Neural progenitor cell (in vitro differentiated cells): ENCODE measurements around the gene PSMB4. TPM values are rescaled to one million over a fixed set of nuclear protein-coding genes. Genes with fewer than 3 reads are reported as not detected.

Experiments
- DNase-seq: peaks from one replicate; pipeline ENCODE4 v3.0.0-alpha.2; 2016; ENCODE audit warnings: low spot score
- H2AFZ ChIP-seq: fragments of 200-600 bp; sonication (generic); replicated peaks from 2 replicates; pipeline ENCODE4 v1.6.1; 2016; ENCODE audit warnings: antibody characterized with exemption
- H3F3A ChIP-seq: fragments of 200-600 bp; sonication (generic); 2 replicates; pipeline ENCODE4 v1.6.1; 2016; ENCODE audit warnings: antibody characterized with exemption, low read depth
- H3K27ac ChIP-seq: fragments of 200-600 bp; sonication (generic); 2 replicates; pipeline ENCODE4 v1.5.1; 2016; ENCODE audit warnings: mild to moderate bottlenecking
- H3K27me3 ChIP-seq: fragments of 200-600 bp; sonication (generic); 2 replicates; pipeline ENCODE4 v1.6.1; 2016; ENCODE audit warnings: mild to moderate bottlenecking, moderate library complexity
- H3K36me3 ChIP-seq: fragments of 200-600 bp; sonication (generic); 2 replicates; pipeline ENCODE4 v1.5.1; 2016
- H3K4me1 ChIP-seq: fragments of 200-600 bp; sonication (generic); 2 replicates; pipeline ENCODE4 v1.6.1; 2016; ENCODE audit warnings: mixed run types
- H3K4me2 ChIP-seq: fragments of 200-600 bp; sonication (generic); 2 replicates; pipeline ENCODE4 v1.6.1; 2016
- H3K4me3 ChIP-seq: fragments of 200-600 bp; sonication (generic); 2 replicates; pipeline ENCODE4 v1.5.1; 2016
- H3K79me2 ChIP-seq: fragments of 200-600 bp; sonication (generic); 2 replicates; pipeline ENCODE4 v1.6.1; 2016; ENCODE audit warnings: low read depth
- H3K9ac ChIP-seq: fragments of 200-600 bp; sonication (generic); 2 replicates; pipeline ENCODE4 v1.6.1; 2016
- H3K9me3 ChIP-seq: fragments of 200-600 bp; sonication (generic); 2 replicates; pipeline ENCODE4 v1.5.1; 2016; ENCODE audit warnings: low read depth
- H4K20me1 ChIP-seq: fragments of 200-600 bp; sonication (generic); 2 replicates; pipeline ENCODE4 v1.6.1; 2016; ENCODE audit warnings: low read depth
- H3K27ac Mint-ChIP-seq: 3 replicates; pipeline ENCODE4 v1.8.0; 2021; ENCODE audit warnings: mixed read lengths
- H3K27me3 Mint-ChIP-seq: 2 replicates; pipeline ENCODE4 v1.8.0; 2022; ENCODE audit warnings: low read depth, mild to moderate bottlenecking, inconsistent platforms, moderate library complexity, mixed read lengths; ENCODE audit not compliant: insufficient read depth
- H3K36me3 Mint-ChIP-seq: 3 replicates; pipeline ENCODE4 v1.8.0; 2021; ENCODE audit warnings: mixed read lengths
- H3K4me1 Mint-ChIP-seq: 3 replicates; pipeline ENCODE4 v1.8.0; 2021; ENCODE audit warnings: mixed read lengths
- H3K4me3 Mint-ChIP-seq: 3 replicates; pipeline ENCODE4 v1.8.0; 2021; ENCODE audit warnings: mild to moderate bottlenecking, moderate library complexity, mixed read lengths
- H3K9me3 Mint-ChIP-seq: 3 replicates; pipeline ENCODE4 v1.8.0; 2020; ENCODE audit warnings: mixed read lengths
- EZH2 ChIP-seq: fragments of 200-600 bp; sonication (generic); IDR thresholded peaks from 2 replicates; pipeline ENCODE4 v1.6.1; 2017; ENCODE audit warnings: antibody characterized with exemption, mild to moderate bottlenecking, moderate library complexity
- EZH2phosphoT487 ChIP-seq: fragments of 200-600 bp; sonication (generic); IDR thresholded peaks from 2 replicates; pipeline ENCODE4 v1.6.1; 2017; ENCODE audit warnings: antibody characterized with exemption
- small RNA-seq: library from RNA; depleted of rRNA; stranded (forward); fragments of <200 nt; gene quantifications from one replicate; pipeline ENCODE3, GENCODE V24; 2015
- total RNA-seq: library from RNA; depleted of rRNA; stranded (reverse); fragments of >200 nt; gene quantifications from 2 replicates; pipeline ENCODE4 v1.2.3, GENCODE V29; 2015; ENCODE audit warnings: low replicate concordance
- TF ChIP-seq, protein P1 (sequence below): fragments of 200-600 bp; sonication (generic); IDR thresholded peaks from 2 replicates; pipeline ENCODE4 v1.5.1; 2017; ENCODE audit warnings: antibody characterized with exemption, mild to moderate bottlenecking

PSMB4 gene
- total RNA-seq, 1 donor from 2014 or later: 267 TPM

DNA sequence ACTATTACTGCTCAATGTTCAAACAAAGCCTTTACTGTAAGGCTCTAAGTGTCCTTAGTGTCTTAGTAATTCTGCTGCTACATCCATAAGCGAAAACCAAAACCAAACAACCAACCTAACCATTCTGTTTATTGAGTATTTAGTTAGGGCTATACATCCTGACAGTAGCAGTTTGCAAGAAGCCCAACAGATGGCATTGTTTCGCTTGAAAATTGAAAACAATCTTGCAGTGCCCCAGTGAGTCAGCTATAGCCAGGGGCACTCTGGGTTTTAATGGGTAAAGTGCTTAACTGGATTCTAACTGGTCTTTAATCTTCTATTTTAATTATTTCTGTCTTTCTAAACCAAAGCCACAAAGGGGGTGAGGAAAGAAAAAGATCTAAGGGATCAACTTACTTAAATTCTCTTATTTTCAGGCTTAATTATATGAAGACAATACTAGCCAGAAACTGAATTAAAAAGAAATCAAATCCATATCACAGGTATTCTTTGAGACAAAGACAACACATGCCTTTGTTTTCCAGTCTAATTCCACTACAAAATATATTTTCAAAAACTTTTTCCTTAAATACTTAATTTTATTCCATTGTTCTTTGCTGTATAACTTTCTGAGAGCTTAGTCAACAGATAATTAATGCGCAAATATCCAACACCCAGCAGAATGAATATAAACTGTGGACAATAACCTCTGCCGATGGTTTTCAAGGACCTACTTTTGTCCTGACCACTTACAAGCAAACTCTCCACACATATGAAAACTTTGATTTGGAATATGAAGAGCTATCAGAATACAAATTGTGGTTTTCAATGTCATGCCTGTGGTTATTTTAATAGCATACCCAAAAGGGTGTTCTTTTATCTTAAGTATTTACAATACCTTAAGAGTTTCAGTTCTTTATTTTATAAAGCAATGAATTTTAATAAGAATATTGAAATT lies 44.7 kb downstream of the PSMB4 start:
- no peak overlapping the region for H2AFZ ChIP-seq
- H3K4me2 ChIP-seq: no peak overlapping the region
- no peak overlapping the region for H3K4me3 ChIP-seq
- Mint-ChIP-seq H3K27me3 (no peaks in the 10 kb centered on the region), H3K4me3 (no peak overlapping the region), H3K9me3 (no peaks in the 10 kb centered on the region), H3K27ac (no peak overlapping the region), H3K4me1 (peaks cover 9% of the 10 kb centered on the region), H3K36me3 (peaks cover 12% of the 10 kb centered on the region)
- peaks cover 47% of the 10 kb centered on the region for H3F3A ChIP-seq
- no peak overlapping the region for H3K9ac ChIP-seq
- H3K27me3 ChIP-seq: no peaks in the 10 kb centered on the region
- no peaks in the 10 kb centered on the region for H3K4me1 ChIP-seq
- H3K9me3 ChIP-seq: no peaks in the 10 kb centered on the region
- H3K36me3 ChIP-seq: peaks cover 8% of the 10 kb centered on the region
- H3K27ac ChIP-seq: peak overlapping the region; percentile 53
- peaks cover 99% of the 10 kb centered on the region for H4K20me1 ChIP-seq
- DNase-seq: peak; percentile 69
- peaks cover 100% of the 10 kb centered on the region for H3K79me2 ChIP-seq
- TF ChIP-seq EZH2: no peak
- TF ChIP-seq, protein P1, sequence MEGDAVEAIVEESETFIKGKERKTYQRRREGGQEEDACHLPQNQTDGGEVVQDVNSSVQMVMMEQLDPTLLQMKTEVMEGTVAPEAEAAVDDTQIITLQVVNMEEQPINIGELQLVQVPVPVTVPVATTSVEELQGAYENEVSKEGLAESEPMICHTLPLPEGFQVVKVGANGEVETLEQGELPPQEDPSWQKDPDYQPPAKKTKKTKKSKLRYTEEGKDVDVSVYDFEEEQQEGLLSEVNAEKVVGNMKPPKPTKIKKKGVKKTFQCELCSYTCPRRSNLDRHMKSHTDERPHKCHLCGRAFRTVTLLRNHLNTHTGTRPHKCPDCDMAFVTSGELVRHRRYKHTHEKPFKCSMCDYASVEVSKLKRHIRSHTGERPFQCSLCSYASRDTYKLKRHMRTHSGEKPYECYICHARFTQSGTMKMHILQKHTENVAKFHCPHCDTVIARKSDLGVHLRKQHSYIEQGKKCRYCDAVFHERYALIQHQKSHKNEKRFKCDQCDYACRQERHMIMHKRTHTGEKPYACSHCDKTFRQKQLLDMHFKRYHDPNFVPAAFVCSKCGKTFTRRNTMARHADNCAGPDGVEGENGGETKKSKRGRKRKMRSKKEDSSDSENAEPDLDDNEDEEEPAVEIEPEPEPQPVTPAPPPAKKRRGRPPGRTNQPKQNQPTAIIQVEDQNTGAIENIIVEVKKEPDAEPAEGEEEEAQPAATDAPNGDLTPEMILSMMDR: peak; percentile 70

DNA sequence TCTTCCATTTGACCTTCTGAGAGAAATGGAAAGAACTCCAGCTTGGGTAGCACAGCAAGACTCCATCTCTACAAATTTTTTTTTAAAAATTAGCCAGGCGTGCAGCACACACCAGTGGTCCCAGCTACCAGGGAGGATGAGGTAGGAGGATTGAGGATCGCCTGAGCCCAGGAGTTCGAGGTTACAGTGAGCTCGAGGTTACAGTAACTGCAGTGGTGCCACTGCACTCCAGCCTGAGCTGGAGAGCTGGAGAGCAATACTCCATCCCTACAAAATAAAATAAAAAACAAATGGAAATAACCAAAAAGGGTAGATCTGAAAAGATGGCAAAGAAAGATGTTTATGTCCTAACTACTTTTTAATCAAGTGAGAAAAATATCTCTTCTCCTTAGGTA lies 45.4 kb downstream of the PSMB4 start:
- peaks cover 15% of the 10 kb centered on the region for H3K36me3 Mint-ChIP-seq
- Histone ChIP-seq H2AFZ (no peak overlapping the region), H3F3A (peaks cover 46% of the 10 kb centered on the region), H3K4me3 (no peak overlapping the region), H3K4me2 (no peak overlapping the region), H3K36me3 (peaks cover 3% of the 10 kb centered on the region), H3K79me2 (peaks cover 100% of the 10 kb centered on the region), H3K27me3 (no peaks in the 10 kb centered on the region), H3K4me1 (no peaks in the 10 kb centered on the region), H3K9ac (no peak overlapping the region), H3K27ac (peak overlapping the region; percentile 53), H4K20me1 (peaks cover 99% of the 10 kb centered on the region), H3K9me3 (no peaks in the 10 kb centered on the region)
- no peaks in the 10 kb centered on the region for H3K27me3 Mint-ChIP-seq
- no peak overlapping the region for H3K4me3 Mint-ChIP-seq
- H3K27ac Mint-ChIP-seq: peak overlapping the region; percentile 81
- peaks cover 2% of the 10 kb centered on the region for H3K9me3 Mint-ChIP-seq
- TF ChIP-seq EZH2phosphoT487 (no peak), EZH2 (no peak)
- TF ChIP-seq, protein P1: no peak
- peaks cover 9% of the 10 kb centered on the region for H3K4me1 Mint-ChIP-seq
- DNase-seq: no peak

DNA sequence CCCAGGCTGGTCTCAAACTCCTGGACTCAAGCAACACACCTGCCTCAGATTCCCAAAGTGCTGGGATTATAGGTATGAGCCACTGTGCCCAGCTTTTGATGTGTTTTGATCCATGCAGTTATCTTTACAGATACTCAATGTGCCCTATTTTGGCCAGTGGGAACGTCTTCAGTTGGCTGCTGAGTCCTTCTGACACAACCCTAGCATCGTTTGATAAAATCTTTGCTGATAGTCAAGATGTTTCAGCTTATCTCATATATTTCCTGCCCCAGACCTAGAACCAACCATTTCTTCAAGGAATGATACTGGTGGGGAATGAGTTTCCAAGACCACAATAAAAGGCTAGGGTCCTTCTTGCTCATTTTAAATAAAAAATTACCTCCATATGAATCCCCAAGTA lies 48.3 kb downstream of the PSMB4 start:
- H3K9me3 Mint-ChIP-seq: peaks cover 2% of the 10 kb centered on the region
- Histone ChIP-seq H3F3A (peaks cover 37% of the 10 kb centered on the region), H3K79me2 (peaks cover 100% of the 10 kb centered on the region), H4K20me1 (peaks cover 99% of the 10 kb centered on the region), H3K4me1 (no peaks in the 10 kb centered on the region), H3K27ac (no peak overlapping the region), H3K4me3 (no peak overlapping the region), H3K4me2 (no peak overlapping the region), H3K9me3 (no peaks in the 10 kb centered on the region), H3K36me3 (no peaks in the 10 kb centered on the region), H2AFZ (no peak overlapping the region), H3K27me3 (no peaks in the 10 kb centered on the region), H3K9ac (no peak overlapping the region)
- peaks cover 20% of the 10 kb centered on the region for H3K36me3 Mint-ChIP-seq
- H3K4me1 Mint-ChIP-seq: peaks cover 9% of the 10 kb centered on the region
- no peak for TF ChIP-seq EZH2
- no peak for TF ChIP-seq EZH2phosphoT487
- TF ChIP-seq, protein P1: no peak
- no peak for DNase-seq
- no peak overlapping the region for H3K4me3 Mint-ChIP-seq
- no peaks in the 10 kb centered on the region for H3K27me3 Mint-ChIP-seq
- no peak overlapping the region for H3K27ac Mint-ChIP-seq

Small RNA genes lying within 50 kb of the gene (small RNA-seq; reads per million reads assigned to genes)
- gene RNY4P25: 0.64 reads per million, percentile 65 among the genes with 10 or more reads in this experiment

Other genes with a start within 250 kb of the PSMB4 start
- not detected in 2 replicates for gene TNFAIP8L2, start 242.9 kb upstream of the PSMB4 start, total RNA-seq
- 15.5 and 18.9 TPM in 2 replicates for gene LYSMD1, start 233.7 kb upstream of the PSMB4 start, total RNA-seq
- 22.0 and 25.3 TPM in 2 replicates for gene SCNM1, start 233.4 kb upstream of the PSMB4 start, total RNA-seq
- gene TMOD4, start 223.6 kb upstream of the PSMB4 start, total RNA-seq: not detected in 2 replicates
- 107 and 117 TPM in 2 replicates for gene VPS72, start 209.4 kb upstream of the PSMB4 start, total RNA-seq
- 81.2 and 90.6 TPM in 2 replicates for gene PIP5K1A, start 201.0 kb upstream of the PSMB4 start, total RNA-seq
- 123 and 162 TPM in 2 replicates for gene PSMD4, start 144.8 kb upstream of the PSMB4 start, total RNA-seq
- gene ZNF687, start 117.3 kb upstream of the PSMB4 start, total RNA-seq: 20.2 and 43.1 TPM in 2 replicates
- 19.0 and 33.5 TPM in 2 replicates for gene PI4KB, start 72.2 kb upstream of the PSMB4 start, total RNA-seq
- 87.5 and 108 TPM in 2 replicates for gene RFX5, start 52.3 kb upstream of the PSMB4 start, total RNA-seq
- 38.5 and 63.2 TPM in 2 replicates for gene SELENBP1, start 26.9 kb upstream of the PSMB4 start, total RNA-seq
- 61.5 and 71.6 TPM in 2 replicates for gene POGZ, start 59.9 kb downstream of the PSMB4 start, total RNA-seq
- gene CGN, start 111.8 kb downstream of the PSMB4 start, total RNA-seq: 5.4 and 12.4 TPM in 2 replicates
- gene TUFT1, start 140.7 kb downstream of the PSMB4 start, total RNA-seq: 9.3 and 10.0 TPM in 2 replicates
- gene SNX27, start 212.5 kb downstream of the PSMB4 start, total RNA-seq: 30.5 and 34.1 TPM in 2 replicates